Kidney tubule cell (primary cell): ENCODE data around the gene NELFB.
A peak's percentile ranks its signal among the peaks of the same experiment; 100 is the strongest.
"Not testable (repeated sequence)": the region's sequence is repeated elsewhere in the genome, so short reads cannot be mapped to it uniquely, and the experiment has no call there.

Source experiments
- DNase-seq: peaks from one replicate; pipeline ENCODE4 v3.0.0-alpha.2; 2018; ENCODE audit warnings: low spot score

The NELFB gene

DNA sequence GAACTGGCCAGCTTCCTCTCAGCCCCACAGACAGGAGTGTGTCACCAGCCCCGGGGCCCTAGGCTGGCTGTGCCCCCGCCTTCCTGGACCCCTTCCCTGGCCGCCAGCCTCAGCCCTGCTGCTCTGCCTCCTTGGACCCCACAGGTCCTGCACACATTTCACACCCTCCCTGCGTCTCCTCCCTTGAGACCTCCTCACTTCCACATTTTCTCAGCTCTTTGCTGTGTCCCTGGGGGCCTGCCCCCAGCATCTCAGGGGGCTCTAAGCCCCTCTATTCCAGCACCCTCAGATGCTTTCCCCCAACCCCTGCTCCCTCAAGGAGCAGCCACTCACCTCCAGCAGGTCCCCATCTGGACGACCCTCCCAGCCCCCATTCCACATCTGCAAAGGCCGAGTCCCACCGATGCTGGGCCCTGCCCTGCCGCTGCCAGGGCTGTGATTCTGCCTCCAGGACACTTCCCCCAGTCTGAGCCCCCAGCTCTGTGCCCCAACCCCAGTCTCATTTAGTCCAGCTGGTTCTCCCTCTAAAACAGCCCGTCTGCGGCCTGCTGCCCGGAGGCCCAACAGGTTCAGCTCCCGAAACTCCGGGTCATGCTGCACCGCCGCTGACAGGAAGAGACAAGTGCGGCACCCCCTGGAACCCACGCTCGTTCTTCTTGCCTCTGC lies 20.2 kb upstream of the NELFB start:
- no peak for DNase-seq

GRCh38 chr9:137235424-137236237 lies 19.5 kb upstream of the NELFB start:
- DNase-seq, result no peak

DNA sequence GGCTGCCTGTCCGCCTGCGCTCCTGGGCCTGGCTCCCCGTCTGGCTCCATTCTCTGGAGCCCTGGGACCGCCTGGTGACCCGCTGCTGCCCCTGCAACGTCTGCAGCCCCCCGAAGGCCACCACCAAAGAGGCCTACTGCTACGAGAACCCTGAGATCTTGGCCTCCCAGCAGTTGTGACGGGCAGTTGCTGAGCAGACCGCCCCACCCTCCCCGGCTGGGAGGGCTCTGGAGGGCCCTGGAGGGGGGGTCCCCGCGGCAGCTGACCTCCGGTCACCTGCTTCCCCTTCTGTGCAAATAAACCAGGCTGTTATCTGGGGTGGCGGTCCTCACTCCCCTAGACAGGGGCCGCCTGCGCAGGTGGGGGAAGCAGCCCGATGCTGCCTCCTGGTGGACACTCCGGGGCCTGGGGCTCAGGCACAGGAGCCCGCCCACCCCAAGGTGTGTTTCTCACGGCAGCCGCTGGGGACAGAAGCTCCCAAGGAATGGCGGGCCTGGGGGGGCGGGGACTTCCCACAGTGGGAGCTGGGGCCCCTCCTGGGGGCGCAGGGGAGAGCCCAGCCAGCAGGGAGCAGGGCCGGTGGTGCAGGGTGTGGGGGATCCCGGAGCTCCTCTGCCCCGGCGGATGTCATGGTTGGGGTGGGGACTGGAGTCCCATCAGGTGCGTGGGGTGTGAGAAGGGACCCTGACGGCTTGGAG lies 18.7 kb upstream of the NELFB start:
- peak; percentile 82 for DNase-seq

DNA sequence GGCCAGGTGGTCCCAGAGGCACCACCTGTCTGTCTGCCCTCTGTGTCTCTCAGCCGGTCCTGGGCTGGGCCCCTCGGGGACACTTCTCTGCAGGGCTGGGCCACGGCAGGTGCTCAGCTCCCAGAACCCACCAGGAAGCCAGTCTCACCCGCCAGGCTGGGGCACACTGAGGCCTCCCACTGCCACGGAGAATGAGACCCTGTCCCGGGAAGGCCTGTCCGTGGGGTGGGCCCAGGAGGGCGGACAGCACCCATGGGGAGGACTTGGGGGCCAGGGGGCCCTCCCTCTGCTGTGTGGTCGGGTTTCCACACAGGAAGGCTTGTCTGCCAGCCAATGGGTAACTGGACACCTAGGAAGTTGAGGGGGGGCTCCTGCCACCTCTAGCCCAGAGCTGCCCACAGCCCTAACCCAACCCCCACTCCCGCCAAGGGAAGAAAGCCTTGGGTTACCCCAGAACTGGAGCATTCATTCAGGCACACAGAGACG lies 18.1 kb upstream of the NELFB start:
- DNase-seq, result no peak

GRCh38 chr9:137237759-137238726 lies 17.1 kb upstream of the NELFB start:
- DNase-seq, result no peak

DNA sequence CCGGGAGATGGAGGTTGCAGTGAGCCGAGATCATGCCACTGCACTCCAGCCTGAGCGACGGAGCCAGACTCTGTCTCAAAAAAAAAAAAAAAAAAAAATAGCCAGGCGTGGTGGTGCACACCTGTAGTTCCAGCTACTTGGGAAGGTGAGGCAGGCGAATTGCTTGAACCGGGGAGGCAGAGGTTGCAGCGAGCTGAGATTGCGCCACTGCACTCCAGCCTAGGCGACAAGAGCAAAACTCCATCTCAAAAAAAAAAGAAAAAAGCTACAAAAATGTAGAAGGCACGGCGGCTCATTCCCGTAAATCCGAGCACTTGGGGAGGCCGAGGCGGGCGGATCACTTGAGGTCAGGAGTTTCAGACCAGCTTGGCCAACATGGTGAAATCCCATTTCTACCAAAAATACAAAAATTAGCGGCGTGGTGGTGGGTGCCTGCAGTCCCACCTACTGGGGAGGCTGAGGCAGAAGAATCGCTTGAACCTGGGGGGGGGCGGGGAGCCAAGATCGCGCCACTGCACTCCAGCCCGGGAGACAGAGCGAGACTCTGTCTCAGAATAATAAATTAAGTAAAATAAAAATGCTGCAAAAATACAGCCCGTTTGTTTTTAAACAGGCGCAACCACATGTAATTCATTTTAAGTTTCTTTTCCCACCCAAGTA lies 15.5 kb upstream of the NELFB start:
- not testable (repeated sequence) for DNase-seq

GRCh38 chr9:137240318-137240840 lies 14.7 kb upstream of the NELFB start:
- peak; percentile 76 for DNase-seq

DNA sequence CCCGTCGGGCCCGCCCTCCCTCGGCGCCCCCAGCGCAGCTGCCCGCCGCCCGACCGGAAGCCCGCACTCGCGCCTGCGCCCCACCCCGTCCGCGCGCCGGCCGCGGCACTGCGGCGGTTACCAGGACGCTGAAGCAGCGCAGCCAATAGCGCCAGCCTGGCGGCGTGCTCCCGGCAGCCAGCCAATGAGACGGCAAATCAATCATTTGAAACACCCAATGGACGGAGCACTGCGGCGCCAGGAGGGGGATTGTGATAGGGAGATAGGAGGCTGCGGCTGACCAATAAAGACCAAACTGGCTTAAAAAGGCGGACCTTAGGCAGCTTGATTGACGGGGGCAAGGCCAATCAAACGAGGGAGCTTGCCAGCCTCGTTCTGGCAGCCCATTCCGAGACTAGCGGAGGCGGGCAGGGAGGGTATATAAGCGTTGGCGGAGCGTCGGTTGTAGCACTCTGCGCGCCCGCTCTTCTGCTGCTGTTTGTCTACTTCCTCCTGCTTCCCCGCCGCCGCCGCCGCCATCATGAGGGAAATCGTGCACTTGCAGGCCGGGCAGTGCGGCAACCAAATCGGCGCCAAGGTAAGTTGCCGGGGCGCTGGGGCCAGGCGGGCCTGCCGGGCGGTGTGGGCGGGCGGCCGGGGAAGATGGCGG lies 14.2 kb upstream of the NELFB start, which contains the start of gene TUBB4B:
Gene TUBB4B, plus strand, starts transcription at position 447 of the 649 bp plus-strand sequence. Its CDS starts 74 bp downstream, at position 521.
- peak; percentile 100 for DNase-seq

- DNase-seq, result peak; percentile 71
Measured at GRCh38 chr9:137241490-137242268, 13.4 kb upstream of the NELFB start.

GRCh38 chr9:137242269-137243203 lies 12.6 kb upstream of the NELFB start:
- no peak for DNase-seq

- not testable (repeated sequence) for DNase-seq
Measured at GRCh38 chr9:137243266-137243625, 11.9 kb upstream of the NELFB start.

- peak; percentile 49 for DNase-seq
Measured at GRCh38 chr9:137243626-137244485, 11.3 kb upstream of the NELFB start.

GRCh38 chr9:137244486-137245449 lies 10.4 kb upstream of the NELFB start:
- DNase-seq, result peak; percentile 37

GRCh38 chr9:137245450-137246421 lies 9.4 kb upstream of the NELFB start:
- DNase-seq, result no peak
